ENCODE data around the gene RSBN1.
"Not testable (repeated sequence)": the region's sequence is repeated elsewhere in the genome, so short reads cannot be mapped to it uniquely, and the experiment has no call there.

RSBN1 gene

GRCh38 chr1:113782406-113782805 is 29.9 kb downstream of the RSBN1 start:
- DNase-seq (ENCODE audit: low spot score) = no peak

GRCh38 chr1:113780374-113781146 is 31.7 kb downstream of the RSBN1 start:
- no peak for DNase-seq (ENCODE audit: low spot score)

- DNase-seq (ENCODE audit: low spot score) = no peak
Observed at GRCh38 chr1:113779542-113779941, 32.7 kb downstream of the RSBN1 start.

- DNase-seq (ENCODE audit: low spot score) = no peak
Observed at GRCh38 chr1:113777561-113777960, 34.7 kb downstream of the RSBN1 start.

GRCh38 chr1:113770031-113770430 is 42.2 kb downstream of the RSBN1 start:
- no peak for DNase-seq (ENCODE audit: low spot score)

- no peak for DNase-seq (ENCODE audit: low spot score)
Observed at GRCh38 chr1:113769601-113769970, 42.7 kb downstream of the RSBN1 start.

- no peak for DNase-seq (ENCODE audit: low spot score)
Observed at GRCh38 chr1:113768916-113769600, 43.2 kb downstream of the RSBN1 start.

GRCh38 chr1:113765306-113766230 is 46.7 kb downstream of the RSBN1 start:
- DNase-seq (ENCODE audit: low spot score) = no peak

GRCh38 chr1:113763661-113764060 is 48.6 kb downstream of the RSBN1 start:
- DNase-seq (ENCODE audit: low spot score) = peak; percentile 49

- no peak for DNase-seq (ENCODE audit: low spot score)
Observed at GRCh38 chr1:113761937-113762336, 50.3 kb downstream of the RSBN1 start.

- DNase-seq (ENCODE audit: low spot score) = no peak
Observed at GRCh38 chr1:113760102-113761080, 51.9 kb downstream of the RSBN1 start.

- DNase-seq (ENCODE audit: low spot score) = peak; percentile 79
Observed at GRCh38 chr1:113759333-113760101, 52.8 kb downstream of the RSBN1 start, which contains the start of gene PHTF1. TSS of gene PHTF1 (minus strand) at chr1:113759486. CDS start at chr1:113758703, 783 bp downstream.

- DNase-seq (ENCODE audit: low spot score) = peak; percentile 60
Observed at GRCh38 chr1:113758631-113759332, 53.5 kb downstream of the RSBN1 start.

GRCh38 chr1:113756461-113756860 is 55.8 kb downstream of the RSBN1 start:
- DNase-seq (ENCODE audit: low spot score) = no peak

GRCh38 chr1:113753333-113753732 is 58.9 kb downstream of the RSBN1 start:
- DNase-seq (ENCODE audit: low spot score) = not testable (repeated sequence)

- no peak for DNase-seq (ENCODE audit: low spot score)
Observed at GRCh38 chr1:113751516-113751915, 60.8 kb downstream of the RSBN1 start.

GRCh38 chr1:113751114-113751513 is 61.2 kb downstream of the RSBN1 start:
- DNase-seq (ENCODE audit: low spot score) = no peak

GRCh38 chr1:113749402-113749801 is 62.9 kb downstream of the RSBN1 start:
- DNase-seq (ENCODE audit: low spot score) = no peak

- DNase-seq (ENCODE audit: low spot score) = no peak
Observed at GRCh38 chr1:113747376-113747775, 64.9 kb downstream of the RSBN1 start.

- DNase-seq (ENCODE audit: low spot score) = no peak
Observed at GRCh38 chr1:113745425-113745824, 66.9 kb downstream of the RSBN1 start.
